GM18508 (cell line): ENCODE results near the gene EPS15.

Source experiments
- ATAC-seq: cut with Tn5 transposase; IDR thresholded peaks from one replicate; pipeline ENCODE4 v1.9.1; 2021; ENCODE audit warnings: moderate number of reproducible peaks; ENCODE audit not compliant: insufficient read depth, unreplicated experiment

EPS15 gene

DNA sequence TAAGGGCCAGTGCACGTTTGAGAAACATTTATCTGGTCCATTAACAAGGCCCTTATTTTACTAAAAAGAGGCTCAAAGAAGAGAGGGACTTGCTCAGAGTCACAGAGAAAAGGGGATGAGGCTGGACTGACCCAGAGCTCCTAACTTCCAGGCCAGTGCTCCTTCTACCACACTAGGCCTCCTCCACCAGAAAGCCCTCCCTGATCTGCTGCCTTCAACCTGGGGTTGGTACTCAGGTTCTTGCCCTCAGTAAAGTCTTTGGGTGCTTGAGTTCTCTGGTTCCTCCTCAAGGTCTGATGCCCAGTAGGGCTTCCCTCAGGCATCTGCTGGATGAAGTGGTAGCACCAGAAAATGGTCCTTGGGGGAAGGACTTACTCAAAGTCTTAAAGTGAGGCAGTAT is 214.7 kb downstream of the EPS15 start:
- no peak for ATAC-seq
